ENCODE measurements around the gene DHX16. TPM values are rescaled to one million over a fixed set of nuclear protein-coding genes. Genes with fewer than 3 reads are reported as not detected.
A peak's percentile ranks its signal among the peaks of the same experiment; 100 is the strongest.

DHX16 gene
- total and polyA plus RNA-seq, 9 of the 15 experiments (the other 6 are each of a cell fraction or from before 2014, with no cell fraction given) = 14.6 to 66.1 (median 47.5) TPM

DNA sequence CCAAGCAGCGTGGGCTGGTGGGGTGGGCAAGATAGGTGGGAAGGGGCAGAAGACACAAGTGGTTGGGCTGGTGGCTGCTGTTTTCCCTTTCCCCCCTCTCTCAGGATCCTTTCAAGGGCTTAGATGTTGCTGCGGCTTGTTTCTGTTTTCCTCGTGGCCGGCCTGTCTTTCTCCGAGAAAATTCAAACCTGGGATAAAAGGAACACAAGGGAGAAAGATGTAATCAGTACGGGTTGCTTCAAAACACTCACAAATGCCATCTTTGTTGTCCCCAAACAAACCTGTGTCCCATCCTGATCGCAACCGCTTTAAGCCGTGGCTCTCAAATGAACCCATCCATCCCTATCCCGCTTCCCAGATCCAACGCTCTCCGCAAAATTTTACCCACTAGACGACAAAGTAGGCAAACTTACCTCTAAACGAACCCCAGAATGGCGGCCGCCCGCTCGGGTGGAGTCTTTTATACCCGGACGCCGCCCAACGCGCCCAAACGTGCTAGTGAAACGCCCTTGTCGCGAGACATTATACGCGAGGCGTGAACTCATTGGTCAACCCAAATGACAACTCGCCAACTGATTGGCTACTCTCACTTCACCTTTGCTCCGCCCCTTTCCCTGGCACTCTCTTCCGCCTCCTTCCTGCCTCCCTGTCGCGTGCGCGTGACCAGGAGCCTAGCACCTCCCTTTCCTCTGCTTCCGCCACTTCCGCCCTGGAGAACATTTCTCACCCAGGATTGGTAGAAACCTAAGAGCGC lies 55.8 kb downstream of the DHX16 start, which contains the start of gene PPP1R10 (continued):
- TF ChIP-seq ZBTB26 (CRISPR knock-in tag; IDR thresholded peaks at IDR 0.05) (peak; percentile 98), ZNF561 (CRISPR knock-in tag; conservative IDR thresholded peaks at IDR 0.05) (0 out of 2 replicates have a peak, but pooled peaks have one; percentile 43), SMAD1 (IDR thresholded peaks at IDR 0.05; ENCODE audit: low read depth, low read length, partially characterized antibody) (peak; percentile 100), TRIM28 (IDR thresholded peaks at IDR 0.05) (no peak), CBFB (CRISPR knock-in tag; IDR thresholded peaks at IDR 0.05) (no peak), NFE2 (IDR thresholded peaks at IDR 0.05; ENCODE audit: low read depth) (no peak), RAD51 (IDR thresholded peaks at IDR 0.05; ENCODE audit: borderline replicate concordance, low read depth) (peak; percentile 76; the same call in 1 of the 2 replicates), ZNF431 (CRISPR knock-in tag; IDR thresholded peaks at IDR 0.05) (no peak), BRD4 (IDR thresholded peaks at IDR 0.05) (peak; percentile 96; the same call in 1 of the 2 replicates), SNRNP70 (optimal IDR thresholded peaks at IDR 0.05; ENCODE audit: low read depth, low read length) (peak; percentile 97), ATF2 (CRISPR knock-in tag; IDR thresholded peaks at IDR 0.05) (no peak), RREB1 (CRISPR knock-in tag; IDR thresholded peaks at IDR 0.05) (0 out of 2 replicates have a peak, but pooled peaks have one; percentile 36), ZNF408 (CRISPR knock-in tag; IDR thresholded peaks at IDR 0.05; ENCODE audit: low read depth) (no peak), ZNF436 (CRISPR knock-in tag; IDR thresholded peaks at IDR 0.05) (peak; percentile 75), FOXK2 (conservative IDR thresholded peaks at IDR 0.05 in 1 of 2, IDR thresholded peaks at IDR 0.05 in 1 of 2; ENCODE audit: low read depth in 2 of 2) (peak; percentile 54 to 80; a peak in 3 of 4 replicates), ZNF668 (CRISPR knock-in tag; IDR thresholded peaks at IDR 0.05) (peak; percentile 43; the same call in 1 of the 2 replicates)
- TF ChIP-seq, protein P1, sequence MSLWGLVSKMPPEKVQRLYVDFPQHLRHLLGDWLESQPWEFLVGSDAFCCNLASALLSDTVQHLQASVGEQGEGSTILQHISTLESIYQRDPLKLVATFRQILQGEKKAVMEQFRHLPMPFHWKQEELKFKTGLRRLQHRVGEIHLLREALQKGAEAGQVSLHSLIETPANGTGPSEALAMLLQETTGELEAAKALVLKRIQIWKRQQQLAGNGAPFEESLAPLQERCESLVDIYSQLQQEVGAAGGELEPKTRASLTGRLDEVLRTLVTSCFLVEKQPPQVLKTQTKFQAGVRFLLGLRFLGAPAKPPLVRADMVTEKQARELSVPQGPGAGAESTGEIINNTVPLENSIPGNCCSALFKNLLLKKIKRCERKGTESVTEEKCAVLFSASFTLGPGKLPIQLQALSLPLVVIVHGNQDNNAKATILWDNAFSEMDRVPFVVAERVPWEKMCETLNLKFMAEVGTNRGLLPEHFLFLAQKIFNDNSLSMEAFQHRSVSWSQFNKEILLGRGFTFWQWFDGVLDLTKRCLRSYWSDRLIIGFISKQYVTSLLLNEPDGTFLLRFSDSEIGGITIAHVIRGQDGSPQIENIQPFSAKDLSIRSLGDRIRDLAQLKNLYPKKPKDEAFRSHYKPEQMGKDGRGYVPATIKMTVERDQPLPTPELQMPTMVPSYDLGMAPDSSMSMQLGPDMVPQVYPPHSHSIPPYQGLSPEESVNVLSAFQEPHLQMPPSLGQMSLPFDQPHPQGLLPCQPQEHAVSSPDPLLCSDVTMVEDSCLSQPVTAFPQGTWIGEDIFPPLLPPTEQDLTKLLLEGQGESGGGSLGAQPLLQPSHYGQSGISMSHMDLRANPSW (CRISPR knock-in tag; IDR thresholded peaks at IDR 0.05) = 0 out of 2 replicates have a peak, but pooled peaks have one; percentile 24

Data from K562 (cell line).